ENCODE results near the gene BANP.
"Not testable (repeated sequence)": the region's sequence is repeated elsewhere in the genome, so short reads cannot be mapped to it uniquely, and the experiment has no call there.

Gene BANP

DNA sequence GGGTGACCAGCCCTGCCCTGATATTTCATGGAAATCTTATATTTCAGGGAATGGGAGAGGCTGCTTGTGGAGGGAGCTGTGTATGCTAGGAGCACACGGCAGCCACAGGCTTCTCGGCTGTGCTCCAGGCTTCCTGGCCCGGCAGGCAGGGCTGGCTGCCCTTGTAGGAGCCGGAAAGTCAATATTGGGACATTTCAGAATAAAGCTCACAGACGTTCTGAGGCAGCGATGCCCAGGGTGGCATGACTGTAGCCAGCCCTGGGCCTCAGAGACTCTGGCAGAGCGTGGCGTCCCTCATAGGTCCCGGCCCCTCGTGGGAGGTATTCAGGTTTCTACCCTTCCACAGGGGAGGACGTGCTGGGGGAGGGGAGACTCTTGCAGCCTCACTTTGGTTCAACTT is 65.7 kb downstream of the BANP start:
- no peak for FAIRE-seq

DNA sequence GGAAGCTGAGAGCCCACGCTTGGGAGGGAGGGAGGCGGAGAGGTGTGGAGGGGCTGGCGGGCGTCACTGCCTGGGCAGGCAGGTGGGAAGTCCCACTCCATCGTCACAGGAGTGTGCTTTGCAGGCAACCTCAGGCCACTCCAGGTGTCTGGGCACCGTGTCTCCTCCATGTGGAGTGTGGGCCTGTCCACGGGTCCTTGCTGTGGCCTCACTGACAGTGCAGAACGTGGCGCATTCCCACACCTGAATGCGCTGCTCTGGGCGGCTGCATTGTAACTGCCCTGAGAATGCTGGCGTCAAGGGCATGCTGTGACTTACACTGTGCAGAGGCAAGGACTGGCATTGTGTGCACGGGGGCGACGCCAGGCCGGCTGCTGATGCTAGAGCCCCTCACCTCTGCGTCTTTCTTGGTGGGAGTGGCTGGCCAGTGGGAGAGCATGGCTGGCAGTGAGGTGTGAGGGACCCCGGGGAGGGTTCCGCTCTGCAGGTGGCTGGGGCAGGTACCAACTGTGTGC is 66.4 kb downstream of the BANP start:
- FAIRE-seq: no peak

- not testable (repeated sequence) for FAIRE-seq
Measured at GRCh38 chr16:88018382-88018781, 67.1 kb downstream of the BANP start.

DNA sequence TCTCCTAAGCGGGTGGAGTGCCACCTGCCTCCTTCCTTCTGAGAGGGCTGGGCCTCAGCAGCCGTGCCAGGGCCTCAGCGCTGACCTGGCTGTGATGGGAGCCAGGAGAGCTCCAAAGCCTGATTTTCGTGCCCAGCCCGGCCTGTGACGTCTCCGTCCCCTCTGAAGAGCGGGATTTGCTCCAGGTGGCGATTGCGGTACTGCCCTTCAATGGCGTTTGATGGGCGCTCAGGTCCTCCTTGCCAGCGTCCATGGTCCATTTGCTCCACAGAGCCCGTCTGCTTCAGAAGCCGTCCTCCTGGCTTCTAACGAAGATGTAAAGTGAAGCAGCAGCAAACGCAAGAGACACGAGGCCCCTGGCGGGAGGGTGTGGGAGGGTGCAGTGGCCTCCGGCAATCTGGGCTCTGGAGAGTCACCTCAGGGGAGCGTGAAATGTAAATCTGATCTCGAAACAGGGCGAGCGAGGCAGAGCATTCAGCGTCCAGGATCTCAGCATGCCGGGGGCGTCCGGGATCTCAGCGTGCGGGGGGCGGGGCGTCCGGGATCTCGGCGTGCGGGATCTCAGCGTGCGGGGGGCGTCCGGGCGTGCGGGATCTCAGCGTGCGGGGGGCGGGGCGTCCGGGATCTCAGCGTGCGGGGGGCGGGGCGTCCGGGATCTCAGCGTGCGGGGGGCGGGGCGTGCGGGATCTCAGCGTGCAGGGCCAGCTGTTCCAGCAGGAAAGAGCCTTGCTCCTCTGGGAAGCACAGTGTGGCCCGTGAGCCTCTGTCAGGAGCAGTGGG is 68.0 kb downstream of the BANP start:
- FAIRE-seq: not testable (repeated sequence)

DNA sequence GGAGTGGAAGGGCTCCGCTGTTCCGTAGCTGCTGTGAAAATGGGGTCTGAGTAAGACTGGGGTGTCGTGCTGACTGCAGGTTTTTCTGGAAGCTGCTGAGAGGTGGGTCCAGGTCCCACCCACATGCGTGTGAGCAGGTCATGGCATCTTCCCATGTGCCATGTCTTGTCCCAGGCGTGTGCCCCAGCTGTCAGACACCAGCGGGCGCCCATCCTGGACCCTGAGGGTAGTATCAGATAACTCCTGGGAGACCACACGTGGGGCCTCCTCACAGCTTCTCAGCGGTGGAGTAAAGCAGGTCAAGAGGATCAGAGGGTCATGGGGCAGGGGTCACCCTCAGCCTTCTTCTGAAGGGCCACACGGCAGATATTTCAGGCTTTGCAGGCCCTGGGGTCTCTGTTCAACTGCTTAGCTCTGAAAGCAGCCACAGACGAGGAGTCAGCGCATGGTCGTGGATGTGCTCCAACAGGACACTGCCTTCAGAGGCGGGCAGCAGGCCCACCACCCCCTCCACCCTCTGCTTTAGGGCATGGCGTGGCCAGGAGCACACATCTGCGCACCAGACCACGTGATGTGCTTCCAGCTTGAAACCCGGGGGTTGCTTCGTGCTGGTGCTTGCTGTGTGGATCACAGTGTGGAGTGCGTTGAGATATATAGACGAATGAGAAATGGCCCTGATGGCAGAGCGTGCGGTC is 68.7 kb downstream of the BANP start:
- no peak for FAIRE-seq

DNA sequence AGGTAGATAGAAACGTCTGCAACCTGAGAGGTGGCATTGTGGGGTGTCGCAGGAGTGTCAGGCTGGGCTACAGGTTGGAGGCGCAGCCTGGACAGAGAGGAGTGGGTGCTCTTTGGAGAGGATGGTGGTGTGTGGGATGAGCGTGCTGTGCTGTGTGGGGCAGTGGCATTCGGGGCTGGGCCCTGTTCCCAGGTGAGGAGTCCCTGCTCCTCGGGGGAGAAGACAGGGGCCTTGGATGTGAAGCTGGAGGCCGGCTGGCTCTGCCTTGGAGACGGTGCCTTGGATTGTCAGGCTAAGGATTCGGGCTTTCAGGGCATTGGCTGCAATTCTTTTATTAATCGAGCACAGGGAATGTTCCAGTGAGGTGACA is 69.3 kb downstream of the BANP start:
- FAIRE-seq: no peak

GRCh38 chr16:88021041-88021970 is 70.1 kb downstream of the BANP start:
- not testable (repeated sequence) for FAIRE-seq

- no peak for FAIRE-seq
Measured at GRCh38 chr16:88022076-88023042, 71.1 kb downstream of the BANP start.

DNA sequence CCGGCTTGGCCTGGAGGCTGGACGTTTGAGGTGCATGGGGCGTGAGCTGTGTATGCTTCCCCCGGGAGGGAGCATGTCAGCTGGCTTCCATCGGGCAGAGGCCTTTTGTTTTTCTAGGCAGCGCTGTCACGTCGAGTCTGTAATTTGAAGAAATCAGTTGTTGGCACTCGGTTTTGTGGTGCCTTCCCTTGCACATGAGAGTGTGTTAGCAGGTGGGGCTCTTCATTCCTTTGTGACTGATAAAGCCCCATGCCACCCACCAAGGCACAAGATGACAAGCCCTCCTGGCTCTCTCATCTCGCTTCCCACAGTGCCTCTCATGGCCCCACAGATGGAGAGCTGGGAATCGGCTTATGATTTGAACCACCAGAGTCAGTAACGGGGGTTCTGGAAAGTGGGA is 72.1 kb downstream of the BANP start:
- FAIRE-seq: no peak

DNA sequence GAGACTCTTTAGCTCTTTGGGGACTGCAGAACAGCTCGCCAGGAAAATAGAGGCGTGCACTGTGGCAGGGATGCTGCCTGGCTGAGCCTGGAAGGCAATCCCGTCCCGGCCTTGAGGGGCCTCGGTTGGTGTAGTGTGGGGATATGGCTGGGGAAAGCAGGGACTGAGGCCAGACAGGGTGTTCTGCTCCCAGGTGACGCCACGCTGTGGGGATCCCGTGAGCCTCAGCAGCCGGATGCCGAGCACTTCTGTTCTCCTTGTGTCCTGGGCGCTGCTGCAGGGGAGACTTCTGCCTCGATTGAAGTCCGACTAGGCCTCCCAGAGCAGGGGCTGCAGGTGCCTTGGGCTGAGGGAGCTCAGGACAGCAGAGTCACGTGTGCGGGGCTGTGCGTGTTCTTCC is 72.6 kb downstream of the BANP start:
- no peak for FAIRE-seq

DNA sequence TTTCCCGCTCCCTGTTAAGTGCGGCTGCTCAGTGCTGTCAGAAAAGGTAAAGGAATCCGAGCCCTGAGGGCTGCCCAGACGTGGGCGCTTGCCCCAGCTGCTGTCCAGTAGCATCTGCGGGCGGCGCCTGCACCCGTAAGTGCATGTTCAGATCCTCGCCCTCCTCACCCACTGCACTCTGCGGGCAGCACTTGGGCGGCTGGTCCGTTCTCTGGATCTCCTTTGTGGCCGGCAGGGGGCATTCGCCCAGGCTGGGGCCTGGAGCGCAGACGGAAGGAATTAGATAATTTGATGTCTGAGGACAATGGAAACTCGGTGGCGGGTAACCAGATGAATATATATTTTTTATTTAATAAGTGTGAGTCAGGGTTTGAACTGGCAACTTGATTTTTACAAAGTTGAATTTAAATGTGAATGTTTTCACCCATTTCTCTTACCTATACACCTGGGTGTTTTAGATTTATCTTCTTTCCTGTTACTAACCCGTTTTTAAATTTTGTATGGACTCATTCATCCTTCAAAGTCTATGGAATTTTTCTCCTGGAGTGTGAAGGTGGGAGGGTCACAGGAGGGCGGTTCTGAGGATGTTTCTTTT is 73.4 kb downstream of the BANP start:
- FAIRE-seq: not testable (repeated sequence)

GRCh38 chr16:88025086-88025492 is 73.9 kb downstream of the BANP start:
- FAIRE-seq: not testable (repeated sequence)

GRCh38 chr16:88025828-88026555 is 74.8 kb downstream of the BANP start:
- not testable (repeated sequence) for FAIRE-seq

- FAIRE-seq: no peak
Measured at GRCh38 chr16:88026964-88027938, 76.0 kb downstream of the BANP start.

- not testable (repeated sequence) for FAIRE-seq
Measured at GRCh38 chr16:88028177-88028930, 77.1 kb downstream of the BANP start.

DNA sequence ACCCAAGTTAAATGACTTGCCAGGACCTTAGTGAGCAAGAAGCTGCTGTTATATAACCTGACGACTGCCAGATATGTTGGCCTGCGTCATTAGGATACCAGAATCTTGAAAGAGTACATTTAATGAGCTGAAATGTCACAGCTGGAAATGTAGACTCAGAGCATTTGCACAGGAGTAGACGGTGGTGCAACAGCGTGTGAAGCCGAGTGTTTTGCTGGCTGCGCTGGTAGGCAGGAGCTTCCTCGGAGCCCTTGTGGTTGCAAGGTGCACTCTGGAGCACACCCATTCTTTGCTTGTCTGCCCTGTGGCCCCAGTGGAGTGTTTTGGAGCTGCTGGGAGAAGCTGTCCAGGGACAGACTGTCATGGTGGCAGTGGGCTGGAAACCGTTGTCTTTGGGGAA is 79.3 kb downstream of the BANP start:
- no peak for FAIRE-seq

DNA sequence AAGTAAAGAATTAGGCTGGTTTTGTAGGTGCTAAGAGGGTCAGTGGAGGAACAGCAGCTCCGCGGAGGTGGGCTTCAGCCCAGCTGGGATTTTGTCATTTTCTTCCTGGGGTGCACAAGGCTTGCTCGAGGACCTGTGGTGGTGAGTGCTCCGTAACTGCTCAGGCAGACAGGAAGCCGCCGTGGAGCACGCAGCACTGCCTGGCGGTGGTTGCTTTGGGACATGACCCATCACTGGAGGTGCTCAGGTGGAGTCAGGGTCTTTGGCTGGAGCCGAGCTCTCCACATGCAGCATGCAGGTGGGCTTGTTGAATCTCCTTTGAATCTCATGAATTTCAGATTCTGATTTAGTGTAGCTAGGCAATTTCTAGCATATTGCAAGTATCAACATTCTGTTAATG is 79.7 kb downstream of the BANP start:
- FAIRE-seq: not testable (repeated sequence)

DNA sequence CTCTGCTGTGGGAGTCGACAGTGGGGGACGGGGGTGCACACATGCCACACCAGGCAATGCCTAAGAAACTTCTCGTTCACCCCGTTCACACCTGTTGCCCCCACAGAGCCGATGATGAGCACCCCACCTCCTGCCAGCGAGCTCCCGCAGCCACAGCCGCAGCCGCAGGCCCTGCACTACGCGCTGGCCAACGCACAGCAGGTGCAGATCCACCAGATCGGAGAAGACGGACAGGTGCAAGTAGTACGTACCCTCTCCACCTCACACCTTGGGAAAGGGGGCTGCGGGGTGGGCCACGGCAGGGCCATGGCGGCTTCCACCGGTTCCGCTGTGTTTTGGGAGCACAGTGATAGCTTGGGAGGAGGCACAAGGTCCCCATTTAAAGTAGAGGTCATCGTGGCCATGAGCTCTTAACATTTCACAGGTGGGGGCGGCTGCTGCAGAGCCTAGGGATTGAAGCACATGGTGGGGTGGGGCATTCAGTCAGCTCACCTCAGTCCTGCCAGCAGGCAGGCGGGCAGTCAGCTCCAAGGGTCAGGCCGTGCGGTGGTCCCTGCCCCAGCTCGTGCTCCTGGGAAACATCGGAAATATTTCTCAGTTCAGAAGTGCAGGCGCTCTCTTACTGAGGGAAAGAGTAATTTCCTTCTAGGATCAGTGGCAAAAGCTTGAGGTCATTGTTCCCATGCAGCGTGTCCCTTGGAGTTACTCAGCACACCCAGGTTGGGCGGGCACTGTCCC is 81.9 kb downstream of the BANP start:
- not testable (repeated sequence) for FAIRE-seq
